B cell (primary cell): Measurements from ENCODE around the gene FARSB.

Source experiments
- EZH2 ChIP-seq: IDR thresholded peaks from 2 replicates; pipeline ENCODE4 v1.6.1; 2012; ENCODE audit warnings: borderline replicate concordance, low read depth, mild to moderate bottlenecking, moderate library complexity, low read length; ENCODE audit not compliant: insufficient read depth, poor library complexity, severe bottlenecking
- TF ChIP-seq, protein P1 (sequence below): fragments of 200-600 bp; IDR thresholded peaks from one replicate; pipeline ENCODE4 v1.8.0; 2022; ENCODE audit warnings: antibody characterized with exemption, mild to moderate bottlenecking

DNA sequence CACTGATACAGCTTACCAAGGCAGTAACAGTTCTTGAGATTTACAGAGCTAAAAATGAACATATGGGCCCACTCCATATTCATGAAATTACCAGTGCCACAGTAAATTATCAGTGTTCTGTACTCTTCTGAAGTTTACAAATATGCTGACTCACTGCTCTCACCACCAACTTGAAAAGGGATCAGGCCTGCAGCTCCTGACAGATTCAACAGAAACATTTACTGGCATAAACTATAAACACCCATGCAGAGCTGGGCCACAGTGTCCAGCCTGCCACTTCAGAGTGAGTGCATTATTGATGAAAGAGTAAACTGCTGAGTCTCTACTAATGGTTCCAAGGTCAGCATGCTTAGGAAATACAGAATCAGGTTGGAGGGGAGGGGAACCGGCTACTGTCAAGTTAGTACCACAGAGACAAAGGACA, 83.1 kb downstream of the FARSB start:
- TF ChIP-seq, protein P1, sequence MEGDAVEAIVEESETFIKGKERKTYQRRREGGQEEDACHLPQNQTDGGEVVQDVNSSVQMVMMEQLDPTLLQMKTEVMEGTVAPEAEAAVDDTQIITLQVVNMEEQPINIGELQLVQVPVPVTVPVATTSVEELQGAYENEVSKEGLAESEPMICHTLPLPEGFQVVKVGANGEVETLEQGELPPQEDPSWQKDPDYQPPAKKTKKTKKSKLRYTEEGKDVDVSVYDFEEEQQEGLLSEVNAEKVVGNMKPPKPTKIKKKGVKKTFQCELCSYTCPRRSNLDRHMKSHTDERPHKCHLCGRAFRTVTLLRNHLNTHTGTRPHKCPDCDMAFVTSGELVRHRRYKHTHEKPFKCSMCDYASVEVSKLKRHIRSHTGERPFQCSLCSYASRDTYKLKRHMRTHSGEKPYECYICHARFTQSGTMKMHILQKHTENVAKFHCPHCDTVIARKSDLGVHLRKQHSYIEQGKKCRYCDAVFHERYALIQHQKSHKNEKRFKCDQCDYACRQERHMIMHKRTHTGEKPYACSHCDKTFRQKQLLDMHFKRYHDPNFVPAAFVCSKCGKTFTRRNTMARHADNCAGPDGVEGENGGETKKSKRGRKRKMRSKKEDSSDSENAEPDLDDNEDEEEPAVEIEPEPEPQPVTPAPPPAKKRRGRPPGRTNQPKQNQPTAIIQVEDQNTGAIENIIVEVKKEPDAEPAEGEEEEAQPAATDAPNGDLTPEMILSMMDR = no peak
- TF ChIP-seq EZH2 = no peak
